PC-3 (cell line): Measurements from ENCODE around the gene SENP7. TPM values are rescaled to one million over a fixed set of nuclear protein-coding genes. Genes with fewer than 3 reads are reported as not detected.

Experiments
- ATAC-seq: fragments of 200-7000 bp; cut with Tn5 transposase; 2 replicates; pipeline ENCODE4 v1.9.1; 2020; ENCODE audit warnings: mild to moderate bottlenecking, moderate library complexity
- BruUV-seq: library from RNA; stranded (reverse); fragments of 400-500 nt; replicated peaks from 2 replicates; lab custom pipeline; 2021; lab: Mats Ljungman, UMichigan
- CTCF ChIA-PET: fragments of 300-600 bp; sonication (Branson Sonifier 250); formaldehyde crosslinking; loops from one replicate; lab custom pipeline; 2022; ENCODE audit warnings: antibody characterized with exemption; lab: Charles Lee
- POLR2A ChIA-PET: fragments of 300-600 bp; sonication (Branson Sonifier 250); formaldehyde crosslinking; loops from one replicate; lab custom pipeline; 2022; ENCODE audit warnings: antibody characterized with exemption; ENCODE audit not compliant: unreplicated experiment; lab: Charles Lee
- DNase-seq: peaks from one replicate; pipeline ENCODE4 v3.0.0-alpha.2; 2015
- H2AFZ ChIP-seq: fragments of 300-600 bp; sonication (generic); 2 replicates; pipeline ENCODE4 v1.6.0; 2016; ENCODE audit warnings: antibody characterized with exemption, low read length
- H3F3A ChIP-seq: fragments of 300-600 bp; sonication (generic); one replicate; pipeline ENCODE4 v1.6.0; 2017; ENCODE audit warnings: antibody characterized with exemption, low read length, control low read depth, mild to moderate bottlenecking; ENCODE audit not compliant: unreplicated experiment
- H3K27ac ChIP-seq: fragments of 300-600 bp; sonication (generic); 2 replicates; pipeline ENCODE4 v1.5.1; 2016; ENCODE audit warnings: mild to moderate bottlenecking, low read length
- H3K27me3 ChIP-seq: fragments of 300-600 bp; sonication (generic); 2 replicates; pipeline ENCODE4 v1.6.1; 2016; ENCODE audit warnings: low read length, mixed read lengths
- H3K36me3 ChIP-seq: fragments of 300-600 bp; sonication (generic); 2 replicates; pipeline ENCODE4 v1.6.1; 2016; ENCODE audit warnings: low read depth, mixed run types, low read length, mixed read lengths
- H3K4me1 ChIP-seq: fragments of 300-600 bp; sonication (generic); 2 replicates; pipeline ENCODE4 v1.5.1; 2016; ENCODE audit warnings: low read length; ENCODE audit not compliant: insufficient read depth
- H3K4me2 ChIP-seq: fragments of 300-600 bp; sonication (generic); 2 replicates; pipeline ENCODE4 v1.6.0; 2016; ENCODE audit warnings: low read length
- H3K4me3 ChIP-seq: fragments of 300-600 bp; sonication (generic); 2 replicates; pipeline ENCODE4 v1.5.1; 2016; ENCODE audit warnings: mild to moderate bottlenecking, low read length, mixed read lengths
- H3K79me2 ChIP-seq: fragments of 300-600 bp; sonication (generic); 2 replicates; pipeline ENCODE4 v1.6.1; 2017; ENCODE audit warnings: low read length, mixed read lengths
- H3K9ac ChIP-seq: fragments of 300-600 bp; sonication (generic); 2 replicates; pipeline ENCODE4 v1.6.0; 2016; ENCODE audit warnings: mild to moderate bottlenecking, low read length
- H3K9me2 ChIP-seq: fragments of 300-600 bp; sonication (generic); replicated peaks from 2 replicates; pipeline ENCODE4 v1.6.1; 2016; ENCODE audit warnings: mixed run types, low read length, mixed read lengths
- H3K9me3 ChIP-seq: fragments of 300-600 bp; sonication (generic); 2 replicates; pipeline ENCODE4 v1.6.1; 2016; ENCODE audit warnings: low read length, mixed read lengths
- H4K20me1 ChIP-seq: fragments of 300-600 bp; sonication (generic); 2 replicates; pipeline ENCODE4 v1.6.1; 2016; ENCODE audit warnings: low read length, mixed read lengths
- EZH2 ChIP-seq: fragments of 300-600 bp; sonication (generic); IDR thresholded peaks from one replicate; pipeline ENCODE4 v1.6.1; 2017; ENCODE audit warnings: antibody characterized with exemption, mild to moderate bottlenecking, low read length; ENCODE audit not compliant: unreplicated experiment
- EZH2phosphoT487 ChIP-seq: fragments of 300-600 bp; sonication (generic); IDR thresholded peaks from 2 replicates; pipeline ENCODE4 v1.6.1; 2018; ENCODE audit warnings: mild to moderate bottlenecking, antibody characterized with exemption, low read length, borderline replicate concordance
- intact Hi-C: fragments of 100-400 bp; cut with micrococcal nuclease; formaldehyde crosslinking; loops from 2 replicates; pipeline ENCODE4 v1.9.0; 2023
- total RNA-seq: library from RNA; depleted of rRNA; stranded (reverse); fragments of >200 nt; gene quantifications from 2 replicates; pipeline ENCODE4 v1.2.3, GENCODE V29; 2014; rRNA removed
- TF ChIP-seq, protein P1 (sequence below): fragments of 300-600 bp; sonication (generic); conservative IDR thresholded peaks from 2 replicates; pipeline ENCODE4 v1.5.1; 2017; ENCODE audit warnings: antibody characterized with exemption, low read depth, mild to moderate bottlenecking, low read length

The SENP7 gene
- total RNA-seq, 1 experiment from 2014 or later = 4.8 TPM

- ATAC-seq (peak; percentile 49; the same call in 1 of the 2 replicates), DNase-seq (peak; percentile 56)
- Histone ChIP-seq H3K9me3 (no peaks in the 10 kb centered on the region), H4K20me1 (no peaks in the 10 kb centered on the region), H3K27ac (no peak overlapping the region), H3K9ac (no peak overlapping the region), H3K79me2 (no peaks in the 10 kb centered on the region), H3K4me3 (no peak overlapping the region), H3K36me3 (no peaks in the 10 kb centered on the region), H3K4me1 (peaks cover 18% of the 10 kb centered on the region), H3K27me3 (no peaks in the 10 kb centered on the region), H3K9me2 (no peaks in the 10 kb centered on the region), H2AFZ (no peak overlapping the region), H3K4me2 (no peak overlapping the region), H3F3A (no peaks in the 10 kb centered on the region)
- no TSS peak for BruUV-seq
- ChIA-PET CTCF (no interaction called here), POLR2A (no interaction called here)
- intact Hi-C loops = no loop called here
- TF ChIP-seq EZH2phosphoT487 (no peak), EZH2 (no peak)
- TF ChIP-seq, protein P1, sequence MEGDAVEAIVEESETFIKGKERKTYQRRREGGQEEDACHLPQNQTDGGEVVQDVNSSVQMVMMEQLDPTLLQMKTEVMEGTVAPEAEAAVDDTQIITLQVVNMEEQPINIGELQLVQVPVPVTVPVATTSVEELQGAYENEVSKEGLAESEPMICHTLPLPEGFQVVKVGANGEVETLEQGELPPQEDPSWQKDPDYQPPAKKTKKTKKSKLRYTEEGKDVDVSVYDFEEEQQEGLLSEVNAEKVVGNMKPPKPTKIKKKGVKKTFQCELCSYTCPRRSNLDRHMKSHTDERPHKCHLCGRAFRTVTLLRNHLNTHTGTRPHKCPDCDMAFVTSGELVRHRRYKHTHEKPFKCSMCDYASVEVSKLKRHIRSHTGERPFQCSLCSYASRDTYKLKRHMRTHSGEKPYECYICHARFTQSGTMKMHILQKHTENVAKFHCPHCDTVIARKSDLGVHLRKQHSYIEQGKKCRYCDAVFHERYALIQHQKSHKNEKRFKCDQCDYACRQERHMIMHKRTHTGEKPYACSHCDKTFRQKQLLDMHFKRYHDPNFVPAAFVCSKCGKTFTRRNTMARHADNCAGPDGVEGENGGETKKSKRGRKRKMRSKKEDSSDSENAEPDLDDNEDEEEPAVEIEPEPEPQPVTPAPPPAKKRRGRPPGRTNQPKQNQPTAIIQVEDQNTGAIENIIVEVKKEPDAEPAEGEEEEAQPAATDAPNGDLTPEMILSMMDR = no peak
Measured at GRCh38 chr3:101279765-101280385, 233.1 kb downstream of the SENP7 start.

GRCh38 chr3:101279162-101279561 lies 233.8 kb downstream of the SENP7 start:
- Histone ChIP-seq H3K79me2 (no peaks in the 10 kb centered on the region), H4K20me1 (no peaks in the 10 kb centered on the region), H3K27me3 (no peaks in the 10 kb centered on the region), H3K4me1 (peaks cover 18% of the 10 kb centered on the region), H3K9me2 (no peaks in the 10 kb centered on the region), H3K4me3 (no peak overlapping the region), H3K9ac (no peak overlapping the region), H3K36me3 (no peaks in the 10 kb centered on the region), H3K4me2 (no peak overlapping the region), H3F3A (no peaks in the 10 kb centered on the region), H2AFZ (no peak overlapping the region), H3K27ac (no peak overlapping the region), H3K9me3 (no peaks in the 10 kb centered on the region)
- intact Hi-C loops = no loop called here
- ATAC-seq (no peak; the same call in 1 of the 2 replicates), DNase-seq (peak; percentile 61)
- ChIA-PET CTCF (no interaction called here), POLR2A (no interaction called here)
- BruUV-seq = no TSS peak
- TF ChIP-seq EZH2 = no peak
- no peak for TF ChIP-seq EZH2phosphoT487
- TF ChIP-seq, protein P1 = no peak

DNA sequence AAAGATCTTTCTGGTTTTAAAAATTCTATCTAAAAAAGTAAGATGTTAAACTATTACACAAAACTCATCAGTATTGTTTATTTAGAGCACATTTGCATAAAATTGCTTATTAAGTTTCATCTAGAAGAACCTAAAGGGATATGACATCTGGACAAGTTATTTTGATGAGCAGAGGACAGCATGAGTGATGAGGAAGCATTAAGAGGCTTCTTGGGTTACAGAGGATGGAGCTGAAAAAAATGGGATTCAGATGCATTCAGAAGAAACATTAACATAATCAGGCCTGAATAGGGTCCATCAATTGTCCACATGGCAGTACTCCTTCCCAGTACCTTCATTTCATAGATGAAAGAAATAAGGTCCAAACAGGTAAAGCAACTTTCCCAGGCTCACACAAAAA lies 234.3 kb downstream of the SENP7 start:
- Histone ChIP-seq H3K4me3 (no peak overlapping the region), H3F3A (no peaks in the 10 kb centered on the region), H3K4me2 (no peak overlapping the region), H3K9me3 (no peaks in the 10 kb centered on the region), H3K9me2 (no peaks in the 10 kb centered on the region), H4K20me1 (no peaks in the 10 kb centered on the region), H3K27me3 (no peaks in the 10 kb centered on the region), H3K9ac (no peak overlapping the region), H3K27ac (no peak overlapping the region), H3K36me3 (no peaks in the 10 kb centered on the region), H2AFZ (no peak overlapping the region), H3K79me2 (no peaks in the 10 kb centered on the region), H3K4me1 (peaks cover 20% of the 10 kb centered on the region)
- intact Hi-C loops = no loop called here
- POLR2A ChIA-PET = no interaction called here
- BruUV-seq = no TSS peak
- DNase-seq (no peak), ATAC-seq (no peak)
- no peak for TF ChIP-seq EZH2
- CTCF ChIA-PET = interaction anchor here (0.5 kb wide), 1 partner anchor 17 kb away, joined by 3 read pairs; no protein-coding TSS in a partner anchor

Other genes with a start within 250 kb of the SENP7 start
- 0.17 and 0.18 TPM in 2 replicates for gene IMPG2, start 192.6 kb downstream of the SENP7 start, total RNA-seq
- gene TRMT10C, start 48.7 kb upstream of the SENP7 start, total RNA-seq = 31.7 and 35.2 TPM in 2 replicates
- 71.1 and 72.3 TPM in 2 replicates for gene PCNP, start 61.0 kb upstream of the SENP7 start, total RNA-seq
- 22.8 and 27.6 TPM in 2 replicates for gene ZBTB11, start 163.9 kb upstream of the SENP7 start, total RNA-seq
- 2,441 and 2,844 TPM in 2 replicates for gene RPL24, start 173.5 kb upstream of the SENP7 start, total RNA-seq
- gene CEP97, start 211.4 kb upstream of the SENP7 start, total RNA-seq = 12.1 and 14.1 TPM in 2 replicates